ENCODE data around the gene CEP112. TPM values are rescaled to one million over a fixed set of nuclear protein-coding genes. Genes with fewer than 3 reads are reported as not detected.

CEP112 gene
- total and polyA plus RNA-seq, 2 donors (not counting 3 experiments of a cell fraction or from before 2014, with no cell fraction given) = 1.5 to 25.3 TPM

DNA sequence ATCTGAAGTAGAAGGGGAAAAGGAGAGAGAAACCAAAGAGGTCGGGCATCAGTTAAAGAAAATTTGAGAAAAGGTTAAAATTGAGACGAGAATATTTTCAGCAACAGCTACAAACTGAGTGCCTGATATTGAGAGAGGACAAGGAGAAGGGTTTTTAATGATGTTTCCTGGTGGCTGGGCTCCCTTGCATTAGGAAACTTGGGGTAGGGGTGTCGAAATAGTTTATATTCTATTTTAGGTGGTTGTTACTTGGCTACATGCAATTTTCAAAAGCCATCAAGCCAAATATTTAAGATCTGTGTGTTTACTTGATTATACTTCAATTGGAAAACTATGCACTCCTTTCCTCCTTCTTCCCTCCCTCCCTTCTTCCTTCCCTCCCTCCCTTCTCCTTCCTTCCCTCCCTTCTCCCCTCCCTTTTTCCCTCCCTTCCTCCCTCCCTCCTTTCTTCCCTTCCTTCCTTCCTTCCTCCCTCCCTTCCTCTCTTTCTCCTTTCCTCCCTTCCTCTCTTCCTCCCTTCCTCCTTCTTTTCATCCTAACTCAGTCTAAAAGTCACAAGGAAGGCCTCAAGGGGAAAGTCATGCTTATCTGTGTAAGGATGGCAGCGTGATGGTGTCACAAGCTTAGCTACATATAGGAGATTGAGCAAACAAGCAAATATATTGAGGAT is 39.1 kb upstream of the CEP112 start:
- Histone ChIP-seq H3K79me2 (ENCODE audit: control insufficient read depth, insufficient read depth, low read length) (no peaks in the 10 kb centered on the region), H2AFZ (ENCODE audit: low read depth, low read length) (no peak overlapping the region), H3K4me3 (replicated peaks in 1 of 3; ENCODE audit: insufficient read depth in 1 of 3, low read depth in 1 of 3, low read length in 3 of 3) (no peak overlapping the region), H3K9me3 (replicated peaks; ENCODE audit: control insufficient read depth, insufficient read depth, low read length) (no peaks in the 10 kb centered on the region), H3K9ac (replicated peaks; ENCODE audit: extremely low read depth, insufficient read depth, low read length) (no peak overlapping the region), H3K27me3 (ENCODE audit: control insufficient read depth in 2 of 2, insufficient read depth in 2 of 2, low read length in 2 of 2) (peaks cover 0 to 4% of the 10 kb centered on the region in 2 experiments), H3K4me1 (ENCODE audit: control insufficient read depth, extremely low read depth, insufficient read depth, low read length) (no peaks in the 10 kb centered on the region), H3K9me1 (replicated peaks; ENCODE audit: control insufficient read depth, extremely low read depth, insufficient read depth, low read length) (no peaks in the 10 kb centered on the region), H4K20me1 (replicated peaks; ENCODE audit: control insufficient read depth, extremely low read depth, insufficient read depth, low read length) (no peaks in the 10 kb centered on the region), H3K4me2 (ENCODE audit: insufficient read depth, low read length) (no peak overlapping the region), H3K27ac (ENCODE audit: insufficient read depth, low read depth, low read length) (no peak overlapping the region), H3K36me3 (ENCODE audit: control insufficient read depth in 2 of 2, extremely low read depth in 1 of 2, insufficient read depth in 2 of 2, low read length in 2 of 2) (no peaks in the 10 kb centered on the region)
- dilution Hi-C loops (cut with MboI; ENCODE audit: extremely low pct_ligation_motif_present, low sequenced_read_pairs) = no loop called here
- POLR2A ChIA-PET = no interaction called here
- intact Hi-C loops (cut with micrococcal nuclease) = no loop called here
- CTCF ChIA-PET = interaction anchor here (1.7 kb wide), 1 partner anchor 9 kb away, joined by 5 read pairs; no protein-coding TSS in a partner anchor
- no peak for FAIRE-seq
- TF ChIP-seq JUN (IDR thresholded peaks at IDR 0.05; ENCODE audit: borderline replicate concordance, insufficient read depth, insufficient read length, low read depth) (no peak), EZH2 (IDR thresholded peaks at IDR 0.05; ENCODE audit: borderline replicate concordance, low read depth, low read length, severe bottlenecking) (no peak), GATA2 (IDR thresholded peaks at IDR 0.05; ENCODE audit: insufficient read depth, insufficient read length, low read depth, low read length) (no peak), POLR2AphosphoS5 (IDR thresholded peaks at IDR 0.05; ENCODE audit: insufficient read depth, low read depth, low read length) (no peak), POLR2A (IDR thresholded peaks at IDR 0.05; ENCODE audit: low read depth, low read length) (no peak), FOS (IDR thresholded peaks at IDR 0.05; ENCODE audit: borderline replicate concordance, insufficient read depth, low read length) (no peak), MYC (IDR thresholded peaks at IDR 0.05; ENCODE audit: low read depth, low read length) (no peak)
- TF ChIP-seq, protein P1, sequence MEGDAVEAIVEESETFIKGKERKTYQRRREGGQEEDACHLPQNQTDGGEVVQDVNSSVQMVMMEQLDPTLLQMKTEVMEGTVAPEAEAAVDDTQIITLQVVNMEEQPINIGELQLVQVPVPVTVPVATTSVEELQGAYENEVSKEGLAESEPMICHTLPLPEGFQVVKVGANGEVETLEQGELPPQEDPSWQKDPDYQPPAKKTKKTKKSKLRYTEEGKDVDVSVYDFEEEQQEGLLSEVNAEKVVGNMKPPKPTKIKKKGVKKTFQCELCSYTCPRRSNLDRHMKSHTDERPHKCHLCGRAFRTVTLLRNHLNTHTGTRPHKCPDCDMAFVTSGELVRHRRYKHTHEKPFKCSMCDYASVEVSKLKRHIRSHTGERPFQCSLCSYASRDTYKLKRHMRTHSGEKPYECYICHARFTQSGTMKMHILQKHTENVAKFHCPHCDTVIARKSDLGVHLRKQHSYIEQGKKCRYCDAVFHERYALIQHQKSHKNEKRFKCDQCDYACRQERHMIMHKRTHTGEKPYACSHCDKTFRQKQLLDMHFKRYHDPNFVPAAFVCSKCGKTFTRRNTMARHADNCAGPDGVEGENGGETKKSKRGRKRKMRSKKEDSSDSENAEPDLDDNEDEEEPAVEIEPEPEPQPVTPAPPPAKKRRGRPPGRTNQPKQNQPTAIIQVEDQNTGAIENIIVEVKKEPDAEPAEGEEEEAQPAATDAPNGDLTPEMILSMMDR (IDR thresholded peaks at IDR 0.05; ENCODE audit: extremely low read depth in 1 of 2, insufficient read depth in 1 of 2, low read depth in 1 of 2, low read length in 2 of 2) = no peak
- TF ChIP-seq, protein P2, sequence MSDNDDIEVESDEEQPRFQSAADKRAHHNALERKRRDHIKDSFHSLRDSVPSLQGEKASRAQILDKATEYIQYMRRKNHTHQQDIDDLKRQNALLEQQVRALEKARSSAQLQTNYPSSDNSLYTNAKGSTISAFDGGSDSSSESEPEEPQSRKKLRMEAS (IDR thresholded peaks at IDR 0.05; ENCODE audit: insufficient read depth, insufficient read length) = no peak
- no TSS peak for BruUV-seq (replicated peaks)
- DNase-seq (ENCODE audit: low read depth, low spot score) = no peak

Measured in endothelial cell of umbilical vein (primary cell).